Activated CD4-positive, alpha-beta memory T cell treated with anti-CD3 and anti-CD28 coated beads for 36 hours (primary cell): ENCODE measurements around the gene LHX5. TPM values are rescaled to one million over a fixed set of nuclear protein-coding genes. Genes with fewer than 3 reads are reported as not detected.

Source experiments
- CTCF ChIA-PET: fragments of 350-600 bp; sonication (Branson Sonifier 250); formaldehyde crosslinking; loops from one replicate; lab custom pipeline; 2021; ENCODE audit warnings: antibody characterized with exemption, inconsistent platforms; lab: Charles Lee
- POLR2A ChIA-PET: fragments of 350-600 bp; sonication (Branson Sonifier 250); formaldehyde crosslinking; loops from one replicate; lab custom pipeline; 2021; ENCODE audit warnings: antibody characterized with exemption; lab: Charles Lee
- DNase-seq: peaks from one replicate; pipeline ENCODE4 v3.0.0-alpha.2; 2020
- H3K27ac Mint-ChIP-seq: one replicate; pipeline ENCODE4 v1.8.0; 2021; ENCODE audit warnings: mixed read lengths
- H3K27me3 Mint-ChIP-seq: one replicate; pipeline ENCODE4 v1.8.0; 2021; ENCODE audit warnings: mixed read lengths
- H3K36me3 Mint-ChIP-seq: one replicate; pipeline ENCODE4 v1.8.0; 2021; ENCODE audit warnings: mixed read lengths
- H3K4me1 Mint-ChIP-seq: one replicate; pipeline ENCODE4 v1.8.0; 2021; ENCODE audit warnings: low read depth, mixed read lengths
- H3K4me3 Mint-ChIP-seq: one replicate; pipeline ENCODE4 v1.8.0; 2021; ENCODE audit warnings: mild to moderate bottlenecking, mixed read lengths
- H3K9me3 Mint-ChIP-seq: one replicate; pipeline ENCODE4 v1.8.0; 2021; ENCODE audit warnings: mixed read lengths
- intact Hi-C: fragments of 100-400 bp; cut with micrococcal nuclease; formaldehyde crosslinking; loops from one replicate; pipeline ENCODE4 v1.15.1; 2023
- total RNA-seq, 2 experiments: library from RNA; stranded (reverse); gene quantifications; one replicate each; pipeline ENCODE4 v1.2.3, GENCODE V29; 2021

LHX5 gene
- total RNA-seq, 2 experiments from 2014 or later: not detected

- ChIA-PET POLR2A (no interaction called here), CTCF (interaction anchor here (0.6 to 1.6 kb wide), 13 partner anchors 9 to 266 kb away, joined by 3 to 7 read pairs (median 3); no protein-coding TSS in a partner anchor)
- Mint-ChIP-seq H3K27me3 (peaks cover 53% of the 10 kb centered on the region), H3K27ac (no peak overlapping the region), H3K4me3 (peak overlapping the region; percentile 70), H3K9me3 (peaks cover 2% of the 10 kb centered on the region), H3K4me1 (peaks cover 28% of the 10 kb centered on the region), H3K36me3 (no peaks in the 10 kb centered on the region)
- intact Hi-C loops: loop anchor here (2.0 kb wide), 1 partner anchor 17 kb away; no protein-coding TSS in a partner anchor
- peak; percentile 80 for DNase-seq
Measured at GRCh38 chr12:113462117-113462774, 9.4 kb downstream of the LHX5 start.

- intact Hi-C loops: loop anchor here (2.0 kb wide), 1 partner anchor 17 kb away; no protein-coding TSS in a partner anchor
- peaks cover 2% of the 10 kb centered on the region for H3K9me3 Mint-ChIP-seq
- H3K36me3 Mint-ChIP-seq: no peaks in the 10 kb centered on the region
- POLR2A ChIA-PET: no interaction called here
- peaks cover 24% of the 10 kb centered on the region for H3K4me1 Mint-ChIP-seq
- H3K27ac Mint-ChIP-seq: no peak overlapping the region
- no peak overlapping the region for H3K4me3 Mint-ChIP-seq
- CTCF ChIA-PET: interaction anchor here (0.6 to 1.6 kb wide), 12 partner anchors 9 to 267 kb away, joined by 3 to 7 read pairs (median 3); no protein-coding TSS in a partner anchor
- DNase-seq: no peak
- H3K27me3 Mint-ChIP-seq: peaks cover 50% of the 10 kb centered on the region
Measured at GRCh38 chr12:113461666-113462065, 10.0 kb downstream of the LHX5 start.

DNA sequence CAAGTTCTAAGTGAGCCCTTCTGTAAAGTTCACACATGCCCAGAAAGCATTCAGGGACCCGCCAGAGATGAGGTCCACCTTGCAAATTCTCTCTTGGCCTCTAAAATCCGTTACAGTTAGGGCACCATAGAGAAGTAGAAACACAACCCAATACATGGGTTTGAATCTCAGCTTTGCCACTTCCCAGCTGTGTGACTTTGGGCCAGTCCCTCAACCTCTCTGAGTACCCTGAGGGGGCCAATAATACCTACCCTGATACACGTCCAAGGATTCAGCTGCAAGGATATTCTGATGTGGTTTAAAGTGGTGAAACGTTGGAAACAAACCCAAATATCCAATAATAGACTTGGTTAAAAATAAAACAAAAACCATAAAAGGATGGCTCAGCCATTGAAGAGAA, 11.7 kb downstream of the LHX5 start:
- Mint-ChIP-seq H3K9me3 (peaks cover 2% of the 10 kb centered on the region), H3K4me3 (no peak overlapping the region), H3K4me1 (peaks cover 20% of the 10 kb centered on the region), H3K27ac (no peak overlapping the region), H3K36me3 (no peaks in the 10 kb centered on the region), H3K27me3 (peaks cover 46% of the 10 kb centered on the region)
- ChIA-PET CTCF (interaction anchor here (0.7 kb wide), 1 partner anchor 142 kb away, joined by 3 read pairs; no protein-coding TSS in a partner anchor), POLR2A (no interaction called here)
- DNase-seq: no peak
- intact Hi-C loops: no loop called here

- no peak for DNase-seq
- POLR2A ChIA-PET: no interaction called here
- H3K27me3 Mint-ChIP-seq: peaks cover 31% of the 10 kb centered on the region
- H3K4me3 Mint-ChIP-seq: no peak overlapping the region
- intact Hi-C loops: no loop called here
- H3K27ac Mint-ChIP-seq: no peak overlapping the region
- H3K4me1 Mint-ChIP-seq: peaks cover 3% of the 10 kb centered on the region
- CTCF ChIA-PET: no interaction called here
- peaks cover 2% of the 10 kb centered on the region for H3K9me3 Mint-ChIP-seq
- no peaks in the 10 kb centered on the region for H3K36me3 Mint-ChIP-seq
Measured at GRCh38 chr12:113457710-113458109, 14.0 kb downstream of the LHX5 start.

- Mint-ChIP-seq H3K27me3 (peaks cover 28% of the 10 kb centered on the region), H3K4me3 (no peak overlapping the region), H3K9me3 (peaks cover 2% of the 10 kb centered on the region), H3K4me1 (no peaks in the 10 kb centered on the region), H3K27ac (no peak overlapping the region), H3K36me3 (no peaks in the 10 kb centered on the region)
- intact Hi-C loops: no loop called here
- no peak for DNase-seq
- CTCF ChIA-PET: no interaction called here
- POLR2A ChIA-PET: no interaction called here
Measured at GRCh38 chr12:113457185-113457584, 14.5 kb downstream of the LHX5 start.

DNA sequence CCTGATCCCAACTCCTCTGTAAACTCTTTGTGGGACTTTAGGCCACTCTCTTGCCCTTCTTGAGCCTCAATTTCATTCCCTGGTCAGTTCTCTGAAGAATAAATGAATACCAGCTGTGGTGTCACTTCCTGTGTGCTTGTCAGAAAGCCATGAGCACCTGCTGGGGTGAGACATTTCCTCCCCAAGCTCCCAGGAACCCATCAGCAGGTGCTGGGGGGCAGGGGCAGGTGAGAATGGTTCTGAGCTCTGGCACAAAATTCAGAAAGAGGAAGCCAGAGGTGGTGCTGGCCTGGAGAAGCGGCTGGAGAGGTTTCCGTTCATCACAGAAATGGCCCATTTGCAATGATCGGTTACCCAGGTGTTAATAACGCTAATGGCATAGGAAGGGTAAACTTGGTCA, 14.9 kb downstream of the LHX5 start:
- ChIA-PET CTCF (no interaction called here), POLR2A (no interaction called here)
- no peaks in the 10 kb centered on the region for H3K4me1 Mint-ChIP-seq
- H3K27me3 Mint-ChIP-seq: peaks cover 27% of the 10 kb centered on the region
- H3K27ac Mint-ChIP-seq: no peak overlapping the region
- peaks cover 2% of the 10 kb centered on the region for H3K9me3 Mint-ChIP-seq
- no peaks in the 10 kb centered on the region for H3K36me3 Mint-ChIP-seq
- DNase-seq: no peak
- no peak overlapping the region for H3K4me3 Mint-ChIP-seq
- intact Hi-C loops: no loop called here

- Mint-ChIP-seq H3K4me1 (no peaks in the 10 kb centered on the region), H3K27ac (no peak overlapping the region), H3K36me3 (no peaks in the 10 kb centered on the region), H3K4me3 (no peak overlapping the region), H3K27me3 (peaks cover 23% of the 10 kb centered on the region), H3K9me3 (no peaks in the 10 kb centered on the region)
- CTCF ChIA-PET: no interaction called here
- POLR2A ChIA-PET: no interaction called here
- DNase-seq: no peak
- intact Hi-C loops: no loop called here
Measured at GRCh38 chr12:113456199-113456598, 15.5 kb downstream of the LHX5 start.

- H3K36me3 Mint-ChIP-seq: no peaks in the 10 kb centered on the region
- intact Hi-C loops: no loop called here
- ChIA-PET POLR2A (no interaction called here), CTCF (interaction anchor here (0.9 to 1.5 kb wide), 2 partner anchors 8 to 28 kb away, joined by 4 to 5 read pairs; no protein-coding TSS in a partner anchor)
- no peak overlapping the region for H3K27ac Mint-ChIP-seq
- DNase-seq: no peak
- no peak overlapping the region for H3K4me3 Mint-ChIP-seq
- H3K9me3 Mint-ChIP-seq: no peaks in the 10 kb centered on the region
- H3K27me3 Mint-ChIP-seq: peaks cover 14% of the 10 kb centered on the region
- no peaks in the 10 kb centered on the region for H3K4me1 Mint-ChIP-seq
Measured at GRCh38 chr12:113453330-113453729, 18.3 kb downstream of the LHX5 start.

- Mint-ChIP-seq H3K4me3 (no peak overlapping the region), H3K9me3 (no peaks in the 10 kb centered on the region), H3K27ac (no peak overlapping the region), H3K36me3 (no peaks in the 10 kb centered on the region), H3K27me3 (peaks cover 15% of the 10 kb centered on the region), H3K4me1 (no peaks in the 10 kb centered on the region)
- no peak for DNase-seq
- ChIA-PET CTCF (interaction anchor here (1.5 kb wide), 1 partner anchor 9 kb away, joined by 5 read pairs; no protein-coding TSS in a partner anchor), POLR2A (interaction anchor here (0.6 kb wide), 1 partner anchor 839 kb away, joined by 3 read pairs; no protein-coding TSS in a partner anchor)
- intact Hi-C loops: no loop called here
Measured at GRCh38 chr12:113452458-113452857, 19.2 kb downstream of the LHX5 start.

GRCh38 chr12:113449839-113450238, 21.8 kb downstream of the LHX5 start:
- POLR2A ChIA-PET: no interaction called here
- peaks cover 2% of the 10 kb centered on the region for H3K36me3 Mint-ChIP-seq
- no peak overlapping the region for H3K4me3 Mint-ChIP-seq
- no peak for DNase-seq
- H3K27ac Mint-ChIP-seq: no peak overlapping the region
- no peaks in the 10 kb centered on the region for H3K4me1 Mint-ChIP-seq
- peaks cover 13% of the 10 kb centered on the region for H3K27me3 Mint-ChIP-seq
- CTCF ChIA-PET: no interaction called here
- intact Hi-C loops: no loop called here
- no peaks in the 10 kb centered on the region for H3K9me3 Mint-ChIP-seq

- H3K27ac Mint-ChIP-seq: no peak overlapping the region
- ChIA-PET CTCF (no interaction called here), POLR2A (no interaction called here)
- intact Hi-C loops: no loop called here
- no peak for DNase-seq
- peaks cover 13% of the 10 kb centered on the region for H3K27me3 Mint-ChIP-seq
- no peaks in the 10 kb centered on the region for H3K9me3 Mint-ChIP-seq
- no peak overlapping the region for H3K4me3 Mint-ChIP-seq
- no peaks in the 10 kb centered on the region for H3K4me1 Mint-ChIP-seq
- peaks cover 2% of the 10 kb centered on the region for H3K36me3 Mint-ChIP-seq
Measured at GRCh38 chr12:113449299-113449698, 22.4 kb downstream of the LHX5 start.

DNA sequence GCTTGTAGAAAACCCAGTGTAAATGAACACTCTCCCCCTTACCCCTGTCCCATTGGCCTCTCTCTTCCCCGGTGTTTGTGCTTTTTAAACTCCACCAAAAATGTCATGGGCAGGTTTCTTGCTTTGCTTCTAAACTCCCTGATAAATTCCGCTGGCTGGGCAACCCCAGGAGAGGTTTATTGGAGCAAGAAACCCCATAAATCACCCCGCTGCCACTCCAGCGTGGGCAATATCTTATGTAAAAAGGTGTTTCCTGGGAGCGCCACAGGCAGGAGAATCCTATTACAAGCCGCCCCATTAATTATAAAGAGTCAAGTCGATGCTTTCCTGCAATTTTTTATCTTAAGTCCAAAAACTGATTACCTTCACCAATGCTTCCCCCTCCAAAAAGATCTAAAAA, 22.8 kb downstream of the LHX5 start:
- no peak for DNase-seq
- H3K27me3 Mint-ChIP-seq: peaks cover 15% of the 10 kb centered on the region
- ChIA-PET CTCF (no interaction called here), POLR2A (no interaction called here)
- no peaks in the 10 kb centered on the region for H3K4me1 Mint-ChIP-seq
- H3K9me3 Mint-ChIP-seq: no peaks in the 10 kb centered on the region
- intact Hi-C loops: no loop called here
- peaks cover 2% of the 10 kb centered on the region for H3K36me3 Mint-ChIP-seq
- H3K27ac Mint-ChIP-seq: no peak overlapping the region
- no peak overlapping the region for H3K4me3 Mint-ChIP-seq
